Non-pigmented ciliary epithelial cell (primary cell): ENCODE results near the gene ADAT2.

Source experiments
- DNase-seq: peaks from one replicate; pipeline ENCODE4 v3.0.0-alpha.2; 2010; ENCODE audit warnings: low read depth

Gene ADAT2

GRCh38 chr6:143397227-143398222 is 53.0 kb downstream of the ADAT2 start:
- peak; percentile 73 for DNase-seq

GRCh38 chr6:143396497-143397226 is 53.8 kb downstream of the ADAT2 start:
- DNase-seq, result no peak

- DNase-seq, result no peak
Measured at GRCh38 chr6:143395699-143396098, 54.8 kb downstream of the ADAT2 start.

GRCh38 chr6:143394389-143394788 is 56.1 kb downstream of the ADAT2 start:
- DNase-seq, result no peak

- DNase-seq, result no peak
Measured at GRCh38 chr6:143390278-143390677, 60.2 kb downstream of the ADAT2 start.

- no peak for DNase-seq
Measured at GRCh38 chr6:143385636-143386035, 64.9 kb downstream of the ADAT2 start.

- no peak for DNase-seq
Measured at GRCh38 chr6:143376861-143377260, 73.6 kb downstream of the ADAT2 start.

GRCh38 chr6:143376375-143376774 is 74.1 kb downstream of the ADAT2 start:
- no peak for DNase-seq

- DNase-seq, result no peak
Measured at GRCh38 chr6:143375022-143375585, 75.4 kb downstream of the ADAT2 start.

- DNase-seq, result no peak
Measured at GRCh38 chr6:143374014-143374413, 76.5 kb downstream of the ADAT2 start.
